SU-DHL-6 (cell line): ENCODE data around the gene EEF1AKMT4.

Experiments used
- EZH2phosphoT487 ChIP-seq: fragments of 200-600 bp; sonication (generic), shearing (Covaris generic); conservative IDR thresholded peaks from 2 replicates; pipeline ENCODE4 v1.6.1; 2018; ENCODE audit warnings: mild to moderate bottlenecking, antibody characterized with exemption, low read length, moderate library complexity, mixed read lengths
- TF ChIP-seq, protein P1 (sequence below): fragments of 200-600 bp; sonication (generic); IDR thresholded peaks from one replicate; pipeline ENCODE4 v1.5.1; 2017; ENCODE audit warnings: antibody characterized with exemption, mild to moderate bottlenecking, low read length, moderate library complexity; ENCODE audit not compliant: insufficient read depth, poor library complexity, severe bottlenecking

DNA sequence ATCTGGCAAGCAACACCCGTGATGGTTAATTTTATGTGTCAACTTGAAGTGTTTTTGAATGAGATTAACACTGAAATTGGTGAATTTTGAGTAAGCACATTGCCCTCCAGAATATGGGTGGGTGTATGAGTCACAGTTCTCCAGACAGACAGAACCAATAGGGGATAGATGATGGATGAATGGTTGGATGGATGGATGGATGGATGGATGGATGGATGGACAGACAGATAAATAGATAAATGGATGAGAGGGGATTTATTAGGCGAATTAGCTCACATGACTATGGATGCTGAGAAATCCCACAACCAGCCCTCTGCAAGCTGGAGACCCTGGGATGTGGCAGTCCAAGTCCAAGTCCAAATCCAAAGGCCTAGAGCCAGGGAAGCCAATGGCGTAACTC lies 25.5 kb upstream of the EEF1AKMT4 start:
- TF ChIP-seq, protein P1, sequence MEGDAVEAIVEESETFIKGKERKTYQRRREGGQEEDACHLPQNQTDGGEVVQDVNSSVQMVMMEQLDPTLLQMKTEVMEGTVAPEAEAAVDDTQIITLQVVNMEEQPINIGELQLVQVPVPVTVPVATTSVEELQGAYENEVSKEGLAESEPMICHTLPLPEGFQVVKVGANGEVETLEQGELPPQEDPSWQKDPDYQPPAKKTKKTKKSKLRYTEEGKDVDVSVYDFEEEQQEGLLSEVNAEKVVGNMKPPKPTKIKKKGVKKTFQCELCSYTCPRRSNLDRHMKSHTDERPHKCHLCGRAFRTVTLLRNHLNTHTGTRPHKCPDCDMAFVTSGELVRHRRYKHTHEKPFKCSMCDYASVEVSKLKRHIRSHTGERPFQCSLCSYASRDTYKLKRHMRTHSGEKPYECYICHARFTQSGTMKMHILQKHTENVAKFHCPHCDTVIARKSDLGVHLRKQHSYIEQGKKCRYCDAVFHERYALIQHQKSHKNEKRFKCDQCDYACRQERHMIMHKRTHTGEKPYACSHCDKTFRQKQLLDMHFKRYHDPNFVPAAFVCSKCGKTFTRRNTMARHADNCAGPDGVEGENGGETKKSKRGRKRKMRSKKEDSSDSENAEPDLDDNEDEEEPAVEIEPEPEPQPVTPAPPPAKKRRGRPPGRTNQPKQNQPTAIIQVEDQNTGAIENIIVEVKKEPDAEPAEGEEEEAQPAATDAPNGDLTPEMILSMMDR = no peak
- no peak for TF ChIP-seq EZH2phosphoT487
